Measurements from ENCODE around the gene MAP2K7. TPM values are rescaled to one million over a fixed set of nuclear protein-coding genes. Genes with fewer than 3 reads are reported as not detected.
A peak's percentile ranks its signal among the peaks of the same experiment; 100 is the strongest.
"Not testable (repeated sequence)": the region's sequence is repeated elsewhere in the genome, so short reads cannot be mapped to it uniquely, and the experiment has no call there.

MAP2K7 gene
- total RNA-seq, 1 experiment from 2014 or later, result 12.9 TPM

GRCh38 chr19:7943444-7944176 lies 39.9 kb downstream of the MAP2K7 start, which contains the start of gene TIMM44:
Gene TIMM44, minus strand, starts transcription at chr19:7943666. Its CDS starts 15 bp downstream, at chr19:7943651.
- Histone ChIP-seq H3K27ac (peak within 1 kb of the TSS; percentile 82), H3K36me3 (peaks cover 6% of the 10 kb centered on the region; the same call in 1 of the 2 replicates), H3K27me3 (no peaks in the 10 kb centered on the region), H3K4me3 (peak within 1 kb of the TSS; percentile 82), H3K9me3 (replicated peaks) (no peaks in the 10 kb centered on the region), H3K4me1 (no peaks in the 10 kb centered on the region)
- peak; percentile 99 for DNase-seq

DNA sequence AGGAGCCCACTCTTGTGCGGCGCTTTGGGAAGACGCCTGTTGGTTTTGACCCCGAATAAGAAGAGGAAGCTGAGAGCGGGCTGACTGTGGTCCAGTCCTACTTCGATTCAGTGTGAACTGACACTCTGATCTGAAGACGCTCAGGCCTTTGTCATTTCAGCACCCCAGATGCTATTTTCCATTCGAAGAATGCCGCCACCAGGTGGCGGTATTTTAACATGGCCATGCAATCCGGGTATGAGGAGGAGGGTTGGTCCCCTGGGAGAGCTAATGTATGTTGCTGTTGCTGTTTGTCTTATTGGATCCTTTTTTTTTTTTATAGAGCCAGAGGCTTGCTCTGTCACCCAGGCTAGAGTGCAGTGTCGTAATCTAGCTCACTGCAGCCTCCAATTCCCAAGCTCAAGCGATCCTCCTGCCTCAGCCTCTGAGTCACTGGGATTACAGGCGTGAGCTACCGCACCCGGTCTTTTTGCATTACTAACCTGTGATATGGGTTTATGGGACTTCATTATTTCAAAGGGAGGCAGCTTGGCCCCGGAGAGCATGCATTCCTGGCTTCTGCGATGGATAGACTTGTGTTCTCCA lies 40.6 kb downstream of the MAP2K7 start:
- DNase-seq, result peak; percentile 92 to 96
- peak overlapping the region; percentile 82 for H3K27ac ChIP-seq
- H3K36me3 ChIP-seq, result peaks cover 6% of the 10 kb centered on the region; the same call in 1 of the 2 replicates
- H3K4me1 ChIP-seq, result no peaks in the 10 kb centered on the region
- peak overlapping the region; percentile 82 for H3K4me3 ChIP-seq
- no peaks in the 10 kb centered on the region for H3K9me3 ChIP-seq (replicated peaks)
- no peaks in the 10 kb centered on the region for H3K27me3 ChIP-seq

- H3K27ac ChIP-seq, result no peak overlapping the region
- H3K36me3 ChIP-seq, result no peaks in the 10 kb centered on the region
- no peaks in the 10 kb centered on the region for H3K4me1 ChIP-seq
- no peak overlapping the region for H3K4me3 ChIP-seq
- no peaks in the 10 kb centered on the region for H3K9me3 ChIP-seq (replicated peaks)
- no peak for DNase-seq
- H3K27me3 ChIP-seq, result no peaks in the 10 kb centered on the region
Measured at GRCh38 chr19:7947939-7948338, 44.3 kb downstream of the MAP2K7 start.

DNA sequence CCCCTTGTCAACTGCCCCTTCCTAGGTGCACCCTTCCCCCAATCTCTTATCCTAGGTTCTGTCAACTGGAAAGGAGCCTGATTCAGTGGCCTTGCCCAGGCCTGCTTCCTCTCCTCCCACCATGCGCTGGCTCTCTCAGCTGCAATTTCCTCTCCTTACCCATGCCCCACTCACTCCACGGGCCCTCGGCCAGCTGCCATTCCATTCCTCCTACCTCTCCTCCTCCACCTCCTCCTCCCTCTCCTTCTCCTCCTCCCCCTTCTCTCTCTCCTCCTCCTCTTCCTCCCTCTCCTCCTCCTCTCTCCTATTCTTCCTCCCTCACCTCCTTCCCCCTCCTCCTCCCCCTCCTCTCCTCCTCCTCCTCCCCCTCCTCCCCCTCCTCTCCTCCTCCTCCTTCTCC lies 49.4 kb downstream of the MAP2K7 start:
- Histone ChIP-seq H3K4me3 (no peak overlapping the region), H3K9me3 (replicated peaks) (no peaks in the 10 kb centered on the region), H3K27me3 (no peaks in the 10 kb centered on the region), H3K4me1 (no peaks in the 10 kb centered on the region), H3K36me3 (no peaks in the 10 kb centered on the region), H3K27ac (no peak overlapping the region)
- DNase-seq, result no peak

- no peak for DNase-seq
- no peaks in the 10 kb centered on the region for H3K27me3 ChIP-seq
- no peaks in the 10 kb centered on the region for H3K9me3 ChIP-seq (replicated peaks)
- no peaks in the 10 kb centered on the region for H3K36me3 ChIP-seq
- no peaks in the 10 kb centered on the region for H3K4me1 ChIP-seq
- no peak overlapping the region for H3K27ac ChIP-seq
- H3K4me3 ChIP-seq, result no peak overlapping the region
Measured at GRCh38 chr19:7953576-7953975, 49.9 kb downstream of the MAP2K7 start.

- Histone ChIP-seq H3K9me3 (replicated peaks) (no peaks in the 10 kb centered on the region), H3K27ac (no peak overlapping the region), H3K4me3 (no peak overlapping the region), H3K27me3 (no peaks in the 10 kb centered on the region), H3K36me3 (no peaks in the 10 kb centered on the region), H3K4me1 (no peaks in the 10 kb centered on the region)
- no peak for DNase-seq
Measured at GRCh38 chr19:7955696-7956095, 52.0 kb downstream of the MAP2K7 start.

GRCh38 chr19:7959211-7959610 lies 55.5 kb downstream of the MAP2K7 start:
- Histone ChIP-seq H3K4me3 (no peak overlapping the region), H3K36me3 (peaks cover 11% of the 10 kb centered on the region), H3K9me3 (replicated peaks) (no peaks in the 10 kb centered on the region), H3K27ac (no peak overlapping the region), H3K4me1 (no peaks in the 10 kb centered on the region), H3K27me3 (no peaks in the 10 kb centered on the region)
- no peak for DNase-seq

DNA sequence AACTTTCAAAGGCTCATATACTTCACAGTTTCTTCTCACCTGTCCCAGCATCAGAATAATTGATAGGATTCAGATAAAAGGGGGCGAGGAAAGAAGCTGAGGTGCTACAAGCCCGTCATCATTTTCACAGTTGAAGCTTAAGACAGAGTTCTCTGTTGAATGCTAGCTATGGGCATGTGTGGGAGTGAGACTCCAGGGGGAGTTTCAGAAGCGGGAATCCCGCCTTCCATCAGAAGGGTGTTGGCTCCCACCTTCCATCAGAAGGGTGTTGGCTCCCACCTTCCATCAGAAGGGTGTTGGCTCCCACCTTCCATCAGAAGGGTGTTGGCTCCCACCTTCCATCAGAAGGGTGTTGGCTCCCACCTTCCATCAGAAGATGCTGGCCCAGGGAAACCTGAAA lies 57.4 kb downstream of the MAP2K7 start:
- H3K27me3 ChIP-seq; DNase-seq; H3K4me3 ChIP-seq; H3K9me3 ChIP-seq (replicated peaks); H3K27ac ChIP-seq; H3K4me1 ChIP-seq: not testable (repeated sequence)
- peaks cover 19% of the 10 kb centered on the region for H3K36me3 ChIP-seq

DNA sequence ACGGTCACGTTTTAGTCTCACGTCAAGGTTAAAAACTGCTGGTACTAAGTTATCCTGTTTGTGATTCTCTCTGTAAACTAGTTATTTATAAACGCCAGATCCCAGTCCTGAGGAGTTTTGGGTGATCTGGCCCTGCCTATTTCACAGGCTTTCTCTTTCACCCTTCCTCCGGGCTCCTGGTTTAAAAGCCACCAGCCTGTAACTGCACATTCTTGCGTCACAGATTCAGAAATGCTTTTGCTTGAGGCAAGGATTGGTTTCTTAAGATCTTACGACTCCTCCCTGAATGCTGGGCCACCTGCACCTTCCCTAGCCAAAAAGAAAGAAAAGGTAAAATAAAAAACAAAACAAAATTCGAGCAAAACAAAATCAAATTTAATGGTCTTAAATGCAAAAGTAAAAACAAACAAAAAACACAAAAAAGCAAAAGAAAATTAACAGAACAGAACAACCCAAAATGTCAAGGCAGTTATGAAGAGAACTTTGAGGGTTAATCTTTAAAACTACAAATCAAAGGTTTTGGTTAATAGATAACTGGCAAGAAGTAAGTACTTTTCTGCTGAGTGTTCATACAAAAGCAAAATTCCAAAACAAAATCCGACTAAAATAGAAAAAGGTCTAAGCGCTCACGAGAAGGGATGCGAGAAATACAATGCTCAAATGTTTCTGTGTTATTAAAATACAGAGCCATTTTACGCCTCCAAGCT lies 58.4 kb downstream of the MAP2K7 start:
- no peak for DNase-seq
- H3K4me1 ChIP-seq, result no peaks in the 10 kb centered on the region
- H3K27ac ChIP-seq, result no peak overlapping the region
- no peaks in the 10 kb centered on the region for H3K27me3 ChIP-seq
- no peak overlapping the region for H3K4me3 ChIP-seq
- H3K36me3 ChIP-seq, result peaks cover 26% of the 10 kb centered on the region
- no peaks in the 10 kb centered on the region for H3K9me3 ChIP-seq (replicated peaks)

DNA sequence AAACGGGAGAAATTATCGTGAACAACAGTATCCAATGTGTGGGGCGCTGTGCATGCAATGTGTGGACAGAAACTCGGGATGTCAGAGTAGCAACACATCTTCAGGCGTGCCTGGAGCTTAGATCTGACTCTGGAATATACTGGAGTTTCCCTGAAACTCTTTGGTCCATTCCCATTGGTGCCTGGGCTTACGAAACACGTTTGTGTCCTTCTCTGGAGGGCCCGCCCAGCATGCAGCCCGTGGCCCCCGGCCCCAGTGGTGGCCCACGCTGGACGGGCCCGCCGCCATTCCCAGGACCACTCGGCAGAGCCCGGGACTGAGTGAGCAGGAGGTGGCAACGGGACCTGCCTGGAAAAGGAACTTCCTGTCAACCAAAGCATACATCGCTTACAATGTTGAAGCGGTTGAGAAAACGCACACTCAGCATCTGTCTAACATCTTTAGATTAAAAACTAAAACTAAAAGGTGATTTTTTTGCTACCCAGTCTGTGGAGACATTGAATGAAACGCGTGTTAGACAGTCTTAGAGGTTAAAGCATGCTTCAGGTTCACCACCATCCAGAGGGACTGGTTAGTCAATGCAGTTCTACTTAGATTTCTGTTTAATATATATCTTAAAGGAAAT lies 59.1 kb downstream of the MAP2K7 start:
- H3K36me3 ChIP-seq, result peaks cover 33% of the 10 kb centered on the region
- no peaks in the 10 kb centered on the region for H3K4me1 ChIP-seq
- no peak overlapping the region for H3K4me3 ChIP-seq
- no peaks in the 10 kb centered on the region for H3K27me3 ChIP-seq
- DNase-seq, result no peak
- no peak overlapping the region for H3K27ac ChIP-seq
- H3K9me3 ChIP-seq (replicated peaks), result no peaks in the 10 kb centered on the region

DNA sequence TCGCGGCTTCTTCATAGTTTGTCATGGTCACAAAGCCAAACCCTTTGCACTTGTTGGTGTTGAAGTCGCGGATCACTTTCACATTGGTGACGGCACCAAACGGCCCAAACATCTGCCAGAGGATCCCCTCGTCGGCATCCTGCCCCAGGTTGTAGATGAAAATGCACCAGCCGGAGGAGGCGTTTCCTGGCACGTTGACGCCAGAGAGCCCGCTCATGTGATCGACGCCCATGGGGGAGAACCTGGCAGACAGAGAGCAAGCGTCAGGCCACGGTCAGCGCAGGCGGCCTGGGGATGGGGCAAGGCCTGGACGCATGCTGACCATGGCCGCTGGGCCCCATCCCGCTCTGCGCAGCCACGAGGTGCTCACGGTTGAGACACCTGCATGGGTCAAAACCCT lies 59.9 kb downstream of the MAP2K7 start:
- Histone ChIP-seq H3K36me3 (peaks cover 36% of the 10 kb centered on the region), H3K9me3 (replicated peaks) (no peaks in the 10 kb centered on the region), H3K27ac (no peak overlapping the region), H3K4me3 (no peak overlapping the region), H3K4me1 (no peaks in the 10 kb centered on the region), H3K27me3 (no peaks in the 10 kb centered on the region)
- no peak for DNase-seq

Other genes with a start within 250 kb of the MAP2K7 start
- gene RETN, start 234.8 kb upstream of the MAP2K7 start, total RNA-seq (2014; rRNA removed; shearing (Covaris generic)), result not detected in 2 replicates
- gene MCEMP1, start 226.8 kb upstream of the MAP2K7 start, total RNA-seq (2014; rRNA removed; shearing (Covaris generic)), result not detected in 2 replicates
- gene TRAPPC5, start 223.0 kb upstream of the MAP2K7 start, total RNA-seq (2014; rRNA removed; shearing (Covaris generic)), result 18.5 and 25.1 TPM in 2 replicates
- not detected in 2 replicates for gene FCER2, start 201.7 kb upstream of the MAP2K7 start, total RNA-seq (2014; rRNA removed; shearing (Covaris generic))
- not detected in 2 replicates for gene CLEC4G, start 171.8 kb upstream of the MAP2K7 start, total RNA-seq (2014; rRNA removed; shearing (Covaris generic))
- gene CD209, start 156.3 kb upstream of the MAP2K7 start, total RNA-seq (2014; rRNA removed; shearing (Covaris generic)), result not detected in 2 replicates
- not detected in 2 replicates for gene CLEC4M, start 140.6 kb upstream of the MAP2K7 start, total RNA-seq (2014; rRNA removed; shearing (Covaris generic))
- gene EVI5L, start 73.7 kb upstream of the MAP2K7 start, total RNA-seq (2014; rRNA removed; shearing (Covaris generic)), result 5.5 and 6.0 TPM in 2 replicates
- not detected in 2 replicates for gene PRR36, start 29.5 kb upstream of the MAP2K7 start, total RNA-seq (2014; rRNA removed; shearing (Covaris generic))
- gene LRRC8E, start 15.4 kb upstream of the MAP2K7 start, total RNA-seq (2014; rRNA removed; shearing (Covaris generic)), result 0.04 and 0.15 TPM in 2 replicates
- not detected in 2 replicates for gene TGFBR3L, start 11.0 kb downstream of the MAP2K7 start, total RNA-seq (2014; rRNA removed; shearing (Covaris generic))
- gene SNAPC2, start 16.5 kb downstream of the MAP2K7 start, total RNA-seq (2014; rRNA removed; shearing (Covaris generic)), result 15.8 and 17.4 TPM in 2 replicates
- gene CTXN1, start 22.3 kb downstream of the MAP2K7 start, total RNA-seq (2014; rRNA removed; shearing (Covaris generic)), result 1.0 TPM in 2 replicates
- gene TIMM44, start 39.8 kb downstream of the MAP2K7 start, total RNA-seq (2014; rRNA removed; shearing (Covaris generic)), result 49.5 and 55.2 TPM in 2 replicates
- gene ELAVL1, start 101.8 kb downstream of the MAP2K7 start, total RNA-seq (2014; rRNA removed; shearing (Covaris generic)), result 79.4 and 79.6 TPM in 2 replicates
- gene CCL25, start 148.9 kb downstream of the MAP2K7 start, total RNA-seq (2014; rRNA removed; shearing (Covaris generic)), result not detected in 2 replicates
- gene FBN3, start 245.7 kb downstream of the MAP2K7 start, total RNA-seq (2014; rRNA removed; shearing (Covaris generic)), result 0.02 TPM in 1 of 2 replicates, not detected in the other